ENCODE measurements around the gene FRMPD3.

FRMPD3 gene

DNA sequence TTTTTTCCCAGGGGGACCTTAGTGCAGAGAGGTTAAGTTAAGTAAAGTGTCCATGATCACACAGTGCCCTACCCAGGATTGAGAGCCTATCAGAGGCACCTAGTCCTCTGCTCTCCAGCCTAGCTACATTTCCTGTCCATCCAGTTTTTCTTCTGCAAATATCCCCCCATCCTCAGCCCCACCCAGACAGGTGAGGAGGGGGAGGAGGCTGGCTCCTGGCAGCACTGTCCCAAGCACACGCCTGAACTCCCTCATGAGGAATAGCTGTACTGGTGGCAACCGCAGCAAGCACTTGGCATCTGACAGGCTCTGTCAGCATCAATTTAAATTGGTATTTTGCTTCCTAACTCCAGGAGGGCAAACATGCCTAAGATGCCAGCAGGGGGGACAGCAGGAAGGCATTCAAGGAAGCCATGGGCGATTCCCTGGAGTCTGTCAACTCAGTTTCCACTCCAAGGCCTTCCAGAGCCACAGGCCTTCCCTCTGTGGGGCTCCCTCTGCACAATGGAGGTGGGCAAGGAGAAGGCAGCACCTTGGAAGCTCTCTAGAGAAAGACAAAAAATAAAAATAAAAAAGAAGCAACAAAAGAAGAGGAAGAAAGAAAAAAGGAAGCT lies 6.4 kb upstream of the FRMPD3 start:
- ChIA-PET POLR2A (no interaction called here), CTCF (interaction anchor here (1.8 kb wide), 1 partner anchor 14 kb away, joined by 6 read pairs; no protein-coding TSS in a partner anchor)
- DNase-seq (ENCODE audit: extremely low spot score), result no peak
- TF ChIP-seq, protein P1, sequence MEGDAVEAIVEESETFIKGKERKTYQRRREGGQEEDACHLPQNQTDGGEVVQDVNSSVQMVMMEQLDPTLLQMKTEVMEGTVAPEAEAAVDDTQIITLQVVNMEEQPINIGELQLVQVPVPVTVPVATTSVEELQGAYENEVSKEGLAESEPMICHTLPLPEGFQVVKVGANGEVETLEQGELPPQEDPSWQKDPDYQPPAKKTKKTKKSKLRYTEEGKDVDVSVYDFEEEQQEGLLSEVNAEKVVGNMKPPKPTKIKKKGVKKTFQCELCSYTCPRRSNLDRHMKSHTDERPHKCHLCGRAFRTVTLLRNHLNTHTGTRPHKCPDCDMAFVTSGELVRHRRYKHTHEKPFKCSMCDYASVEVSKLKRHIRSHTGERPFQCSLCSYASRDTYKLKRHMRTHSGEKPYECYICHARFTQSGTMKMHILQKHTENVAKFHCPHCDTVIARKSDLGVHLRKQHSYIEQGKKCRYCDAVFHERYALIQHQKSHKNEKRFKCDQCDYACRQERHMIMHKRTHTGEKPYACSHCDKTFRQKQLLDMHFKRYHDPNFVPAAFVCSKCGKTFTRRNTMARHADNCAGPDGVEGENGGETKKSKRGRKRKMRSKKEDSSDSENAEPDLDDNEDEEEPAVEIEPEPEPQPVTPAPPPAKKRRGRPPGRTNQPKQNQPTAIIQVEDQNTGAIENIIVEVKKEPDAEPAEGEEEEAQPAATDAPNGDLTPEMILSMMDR (IDR thresholded peaks at IDR 0.05; ENCODE audit: control extremely low read depth, extremely low read depth, low read depth, missing control alignments), result no peak

DNA sequence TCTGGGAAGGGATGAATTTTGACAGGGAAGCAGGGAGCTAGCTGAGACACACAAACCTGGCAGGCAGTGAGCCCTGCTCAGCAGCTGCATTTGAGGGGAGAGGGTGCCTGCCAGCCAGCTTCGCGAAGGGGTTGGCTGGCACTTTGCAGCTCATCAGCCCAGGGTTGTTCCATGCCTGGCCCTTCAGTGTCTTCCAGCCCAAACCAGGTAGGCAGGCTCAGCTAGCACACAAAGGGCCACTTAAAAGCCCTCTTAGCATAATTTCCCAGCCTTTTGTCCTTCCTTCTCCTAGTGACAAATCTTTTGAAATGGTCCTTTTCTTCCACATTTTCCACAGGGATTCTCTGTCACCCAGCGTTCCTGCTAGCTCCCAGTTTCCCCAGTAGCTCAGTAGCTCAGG lies 4.3 kb upstream of the FRMPD3 start:
- ChIA-PET CTCF (no interaction called here), POLR2A (no interaction called here)
- DNase-seq (ENCODE audit: extremely low spot score), result no peak

DNA sequence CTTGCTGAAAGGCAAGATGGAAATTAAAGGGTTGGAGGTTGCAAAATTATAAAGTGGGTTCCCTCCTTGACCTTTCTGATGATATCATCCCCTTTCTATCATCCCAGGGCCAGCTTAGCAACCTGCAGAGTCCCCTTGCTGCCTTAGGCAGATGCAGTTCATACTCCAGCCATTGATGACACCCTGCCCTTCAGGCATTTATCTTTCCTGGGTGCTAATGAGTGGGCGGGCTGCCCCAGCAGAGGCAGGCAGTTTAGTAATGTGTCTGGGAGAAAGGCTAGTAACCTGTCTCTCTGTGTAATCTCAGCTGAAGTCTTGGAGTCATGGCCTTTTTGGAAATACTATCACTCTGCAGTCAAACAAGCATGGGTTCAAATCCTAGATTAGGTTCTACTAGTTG lies 3.8 kb upstream of the FRMPD3 start:
- no peak for DNase-seq (ENCODE audit: extremely low spot score)
- POLR2A ChIA-PET, result no interaction called here
- TF ChIP-seq, protein P1 (IDR thresholded peaks at IDR 0.05; ENCODE audit: control extremely low read depth, extremely low read depth, low read depth, missing control alignments), result no peak
- CTCF ChIA-PET, result no interaction called here

More for the DNA sequence above, 4.3 kb upstream of the FRMPD3 start:
- TF ChIP-seq, protein P1 (IDR thresholded peaks at IDR 0.05; ENCODE audit: control extremely low read depth, extremely low read depth, low read depth, missing control alignments), result no peak

DNA sequence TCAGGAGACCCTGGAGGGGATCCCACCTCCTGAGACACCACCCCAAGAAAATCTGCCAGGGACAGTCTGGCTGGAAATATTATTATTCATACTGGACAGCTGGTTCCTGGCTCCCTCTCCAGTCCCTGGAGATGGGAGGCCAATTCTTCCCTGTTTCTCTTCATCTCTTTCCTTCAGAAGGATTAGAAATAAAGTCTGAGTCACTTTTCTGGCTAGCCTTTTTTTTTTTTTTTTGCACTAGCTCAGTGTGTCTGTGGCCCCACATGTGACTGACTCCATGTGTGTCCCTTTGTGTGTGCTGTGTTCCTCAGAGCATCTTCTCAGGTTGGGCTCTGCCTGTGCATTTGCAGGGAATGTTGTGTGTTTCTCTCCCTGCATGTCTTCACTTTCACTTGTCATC lies 1.8 kb upstream of the FRMPD3 start:
- ChIA-PET CTCF (interaction anchor here (0.9 kb wide), 1 partner anchor 14 kb away, joined by 5 read pairs; no protein-coding TSS in a partner anchor), POLR2A (no interaction called here)
- DNase-seq (ENCODE audit: extremely low spot score), result no peak
- TF ChIP-seq, protein P1 (IDR thresholded peaks at IDR 0.05; ENCODE audit: control extremely low read depth, extremely low read depth, low read depth, missing control alignments), result no peak

DNA sequence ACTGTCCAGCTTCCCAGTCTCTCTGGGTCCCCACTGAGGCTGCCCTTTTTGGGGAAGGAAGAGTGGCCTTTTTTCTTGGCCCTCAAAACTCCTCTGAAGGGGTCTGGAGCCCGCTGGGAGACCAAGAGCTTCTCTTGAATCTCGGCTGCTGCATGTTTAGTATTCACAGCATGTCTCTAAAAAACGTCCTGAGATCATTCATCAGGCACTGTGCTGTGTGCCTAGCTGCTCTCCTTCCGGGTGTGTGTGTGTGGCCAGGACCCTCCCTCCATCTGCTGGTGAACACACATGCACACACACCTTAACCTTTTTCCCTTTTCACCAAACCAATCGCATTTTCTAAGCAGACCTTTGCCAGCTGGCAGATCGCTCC lies 841 bp upstream of the FRMPD3 start:
- POLR2A ChIA-PET, result no interaction called here
- CTCF ChIA-PET, result no interaction called here
- TF ChIP-seq, protein P1 (IDR thresholded peaks at IDR 0.05; ENCODE audit: control extremely low read depth, extremely low read depth, low read depth, missing control alignments), result no peak
- no peak for DNase-seq (ENCODE audit: extremely low spot score)

DNA sequence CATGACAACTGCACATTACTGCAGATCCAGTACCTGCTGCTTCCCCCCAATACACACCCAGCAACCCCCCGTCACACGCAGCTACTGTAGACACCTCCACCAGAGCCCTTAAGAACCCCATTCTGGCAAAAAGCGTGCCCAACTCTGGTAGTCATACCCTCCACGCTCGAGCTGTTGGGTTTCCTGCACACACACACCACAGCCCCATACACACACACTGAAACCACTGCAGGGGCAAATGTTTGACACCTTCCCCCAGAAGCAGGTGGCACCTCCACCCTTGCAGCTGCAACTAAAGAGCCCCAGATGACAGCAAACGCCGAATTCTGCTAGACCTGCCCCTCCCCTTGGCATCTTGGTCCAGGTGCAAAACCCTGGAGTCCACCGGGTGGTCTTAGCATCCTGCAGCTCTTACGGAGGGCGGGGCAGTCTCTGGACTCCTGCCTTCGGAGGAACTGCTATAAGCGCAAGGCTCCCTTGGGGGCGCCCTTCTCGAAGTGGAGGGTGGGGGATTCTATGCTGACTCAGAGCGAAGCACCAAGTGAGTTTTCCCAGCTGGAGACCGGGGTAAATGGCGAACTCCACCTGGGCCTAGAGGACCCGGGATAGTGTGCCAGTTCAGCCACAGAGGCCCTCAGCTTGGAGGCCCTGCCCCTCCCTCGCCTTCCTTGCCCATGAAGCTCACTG lies 1.5 kb downstream of the FRMPD3 start:
- CTCF ChIA-PET, result interaction anchor here (1.2 kb wide), 1 partner anchor 11 kb away, joined by 3 read pairs; no protein-coding TSS in a partner anchor
- DNase-seq (ENCODE audit: extremely low spot score), result no peak
- TF ChIP-seq, protein P1 (IDR thresholded peaks at IDR 0.05; ENCODE audit: control extremely low read depth, extremely low read depth, low read depth, missing control alignments), result peak; percentile 2
- POLR2A ChIA-PET, result interaction anchor here (0.5 kb wide), 1 partner anchor 516 kb away, joined by 4 read pairs; no protein-coding TSS in a partner anchor

Data from GM10248 (cell line).